Natural killer cell (primary cell): ENCODE results near the gene BAG5. TPM values are rescaled to one million over a fixed set of nuclear protein-coding genes. Genes with fewer than 3 reads are reported as not detected.

Experiments
- ATAC-seq, 3 donors: fragments of 150-1000 bp in 2 of 3; fragments of 200-7000 bp in 1 of 3; cut with Tn5 transposase; 1 replicate in 1 of 3; 2 replicates in 2 of 3; pipeline ENCODE4 v1.10.0; 2021; ENCODE audit warnings: mild to moderate bottlenecking in 2 of 3, moderate library complexity in 2 of 3
- DNase-seq, 2 donors: peaks; one replicate each; pipeline versions ENCODE4 v3.0.0 to v3.0.0-alpha.2; 2013 to 2021; ENCODE audit warnings: mixed read lengths in 1 of 2
- H3K27ac ChIP-seq: one replicate; pipeline ENCODE4 v1.5.1; 2013; ENCODE audit warnings: mild to moderate bottlenecking, low read length
- H3K27me3 ChIP-seq: one replicate; pipeline ENCODE4 v1.6.1; 2013; ENCODE audit warnings: low read length; ENCODE audit not compliant: control insufficient read depth, insufficient read depth
- H3K36me3 ChIP-seq: one replicate; pipeline ENCODE4 v1.6.1; 2013; ENCODE audit warnings: low read length; ENCODE audit not compliant: control insufficient read depth, insufficient read depth
- H3K4me1 ChIP-seq: one replicate; pipeline ENCODE4 v1.6.1; 2013; ENCODE audit warnings: low read length; ENCODE audit not compliant: control insufficient read depth, insufficient read depth
- H3K4me3 ChIP-seq: one replicate; pipeline ENCODE4 v1.5.1; 2013; ENCODE audit warnings: low read length
- H3K9me3 ChIP-seq: one replicate; pipeline ENCODE4 v1.6.1; 2013; ENCODE audit warnings: low read length; ENCODE audit not compliant: control insufficient read depth, insufficient read depth
- H3K27ac Mint-ChIP-seq, 2 donors: one replicate each; pipeline ENCODE4 v1.8.0; 2022; ENCODE audit warnings: mild to moderate bottlenecking in 2 of 2, mixed read lengths in 2 of 2, moderate library complexity in 1 of 2
- H3K27me3 Mint-ChIP-seq, 2 donors: one replicate each; pipeline ENCODE4 v1.8.0; 2022; ENCODE audit warnings: low read depth in 2 of 2, mixed read lengths in 2 of 2
- H3K36me3 Mint-ChIP-seq: one replicate; pipeline ENCODE4 v1.8.0; 2022; ENCODE audit warnings: mixed read lengths
- H3K4me1 Mint-ChIP-seq, 2 donors: one replicate each; pipeline ENCODE4 v1.8.0; 2022; ENCODE audit warnings: mixed read lengths in 2 of 2
- H3K4me3 Mint-ChIP-seq: one replicate; pipeline ENCODE4 v1.8.0; 2022; ENCODE audit warnings: mild to moderate bottlenecking, moderate library complexity, mixed read lengths
- H3K9me3 Mint-ChIP-seq, 2 donors: one replicate each; pipeline ENCODE4 v1.8.0; 2022; ENCODE audit warnings: mixed read lengths in 2 of 2
- whole genome bisulfite sequencing: methylation state at CpG from one replicate; pipeline ENCODE4 v1.1.7; 2013; ENCODE audit warnings: missing lambda C conversion rate; ENCODE audit not compliant: insufficient coverage; 5-methylcytosine and 5-hydroxymethylcytosine counted together
- intact Hi-C: fragments of 100-400 bp; cut with micrococcal nuclease; formaldehyde crosslinking; loops from one replicate; pipeline ENCODE4 v1.14.2; 2022
- total RNA-seq, 4 donors: library from RNA; stranded (reverse); fragments of 120-200 nt in 1 of 4; gene quantifications; one replicate each; pipeline versions ENCODE4 v1.2.3 to v1.2.4, GENCODE V29; 2013 to 2022
- TF ChIP-seq, protein P1 (sequence below): fragments of 200-600 bp; IDR thresholded peaks from one replicate; pipeline ENCODE4 v1.8.0; 2022; ENCODE audit warnings: antibody characterized with exemption

BAG5 gene
- total RNA-seq, 3 donors from 2014 or later (not counting 1 experiment from before 2014, with no cell fraction given) = 36.1 to 48.0 (median 47.0) TPM

DNA sequence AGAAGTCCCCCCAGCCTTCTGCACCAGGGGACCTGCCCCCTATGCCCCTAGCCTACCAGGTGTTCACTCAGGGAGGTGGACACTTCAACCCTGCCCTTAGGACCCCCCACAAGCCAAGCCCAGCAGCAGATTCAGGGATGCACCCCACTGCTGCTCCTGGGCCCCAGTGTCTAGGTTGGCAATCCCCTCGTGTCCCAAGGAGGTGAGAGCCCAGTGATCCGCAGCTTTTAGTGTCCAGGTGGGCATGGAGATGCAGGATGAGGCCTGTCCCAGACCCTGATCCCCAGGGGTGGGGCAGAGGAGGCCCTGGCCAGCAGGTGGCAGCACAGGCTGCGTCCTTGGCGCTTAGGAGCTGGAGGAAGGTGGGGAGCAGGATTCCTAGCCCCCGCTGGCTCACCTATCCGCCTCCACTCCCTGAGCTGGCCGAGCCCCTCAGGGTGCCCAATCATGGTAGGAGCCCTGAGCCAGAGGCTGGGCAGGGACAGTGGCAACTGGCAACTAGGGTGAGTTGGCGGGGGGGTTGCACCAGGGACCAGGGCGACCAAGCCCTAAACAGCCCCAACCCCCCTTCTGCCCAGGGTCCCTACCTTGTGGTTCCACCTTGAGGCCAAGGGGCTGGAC, 43.9 kb downstream of the BAG5 start:
- H3K36me3 ChIP-seq = no peaks in the 10 kb centered on the region
- Mint-ChIP-seq H3K36me3 (no peaks in the 10 kb centered on the region), H3K4me3 (peak overlapping the region; percentile 62), H3K27ac (no peak overlapping the region), H3K9me3 (no peaks in the 10 kb centered on the region), H3K27me3 (peaks cover 0 to 6% of the 10 kb centered on the region in 2 donors), H3K4me1 (peaks cover 0 to 14% of the 10 kb centered on the region in 2 donors)
- TF ChIP-seq, protein P1, sequence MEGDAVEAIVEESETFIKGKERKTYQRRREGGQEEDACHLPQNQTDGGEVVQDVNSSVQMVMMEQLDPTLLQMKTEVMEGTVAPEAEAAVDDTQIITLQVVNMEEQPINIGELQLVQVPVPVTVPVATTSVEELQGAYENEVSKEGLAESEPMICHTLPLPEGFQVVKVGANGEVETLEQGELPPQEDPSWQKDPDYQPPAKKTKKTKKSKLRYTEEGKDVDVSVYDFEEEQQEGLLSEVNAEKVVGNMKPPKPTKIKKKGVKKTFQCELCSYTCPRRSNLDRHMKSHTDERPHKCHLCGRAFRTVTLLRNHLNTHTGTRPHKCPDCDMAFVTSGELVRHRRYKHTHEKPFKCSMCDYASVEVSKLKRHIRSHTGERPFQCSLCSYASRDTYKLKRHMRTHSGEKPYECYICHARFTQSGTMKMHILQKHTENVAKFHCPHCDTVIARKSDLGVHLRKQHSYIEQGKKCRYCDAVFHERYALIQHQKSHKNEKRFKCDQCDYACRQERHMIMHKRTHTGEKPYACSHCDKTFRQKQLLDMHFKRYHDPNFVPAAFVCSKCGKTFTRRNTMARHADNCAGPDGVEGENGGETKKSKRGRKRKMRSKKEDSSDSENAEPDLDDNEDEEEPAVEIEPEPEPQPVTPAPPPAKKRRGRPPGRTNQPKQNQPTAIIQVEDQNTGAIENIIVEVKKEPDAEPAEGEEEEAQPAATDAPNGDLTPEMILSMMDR = peak; percentile 77
- H3K9me3 ChIP-seq = no peaks in the 10 kb centered on the region
- DNase-seq (peak; percentile 49 to 78), ATAC-seq (peak in 2 of 3 donors; percentile 30 to 37)
- 53% methylated on average over 9 of the region's 9 CpGs for WGBS
- H3K27ac ChIP-seq = no peak overlapping the region
- H3K27me3 ChIP-seq = peaks cover 5% of the 10 kb centered on the region
- intact Hi-C loops = loop anchor here (1.0 kb wide), 1 partner anchor 28 kb away; no protein-coding TSS in a partner anchor
- no peak overlapping the region for H3K4me3 ChIP-seq
- peaks cover 19% of the 10 kb centered on the region for H3K4me1 ChIP-seq

DNA sequence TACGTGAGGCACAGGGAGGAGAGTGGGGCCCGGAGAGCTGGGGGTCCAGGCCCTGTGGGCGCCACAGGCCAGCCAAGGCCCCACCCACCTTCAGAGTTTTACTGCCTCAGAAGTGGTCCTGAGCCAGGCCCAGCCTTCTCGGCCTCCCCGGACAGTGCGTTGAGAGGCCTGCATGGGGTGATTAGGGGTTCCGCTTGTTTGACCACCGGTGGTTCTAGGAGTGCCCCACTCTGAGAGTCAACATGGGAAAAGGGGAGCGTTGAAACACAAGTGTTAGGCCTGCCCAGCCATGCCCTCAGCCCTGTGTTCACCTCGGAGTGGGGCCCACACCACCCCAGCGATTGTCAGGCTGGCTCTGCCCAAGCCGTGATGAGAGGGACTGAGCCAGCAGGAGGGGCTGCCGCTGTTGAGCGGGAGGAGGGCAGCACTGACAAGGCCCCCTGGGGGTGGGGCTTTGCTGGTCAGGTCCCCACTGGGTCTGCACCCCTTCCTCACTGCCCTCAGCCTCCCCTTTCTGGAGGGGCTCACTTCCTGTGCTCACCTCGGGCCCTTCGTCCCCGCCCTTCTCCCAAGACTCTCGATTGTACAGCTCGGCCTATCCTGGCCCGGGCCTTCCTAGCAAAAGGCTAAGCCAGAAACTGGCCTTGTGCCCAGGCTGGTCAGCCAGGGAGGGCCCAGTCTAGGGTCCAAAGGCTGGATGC, 44.6 kb downstream of the BAG5 start:
- peaks cover 5% of the 10 kb centered on the region for H3K27me3 ChIP-seq
- no peaks in the 10 kb centered on the region for H3K36me3 Mint-ChIP-seq
- no peak for ATAC-seq
- WGBS = 70% methylated on average over 20 of the region's 20 CpGs
- no peak overlapping the region for H3K27ac ChIP-seq
- H3K27me3 Mint-ChIP-seq = peaks cover 0 to 6% of the 10 kb centered on the region in 2 donors
- TF ChIP-seq, protein P1 = no peak
- peaks cover 0 to 14% of the 10 kb centered on the region in 2 donors for H3K4me1 Mint-ChIP-seq
- H3K27ac Mint-ChIP-seq = no peak overlapping the region
- H3K4me1 ChIP-seq = peaks cover 18% of the 10 kb centered on the region
- no peaks in the 10 kb centered on the region for H3K36me3 ChIP-seq
- no peaks in the 10 kb centered on the region for H3K9me3 ChIP-seq
- H3K4me3 Mint-ChIP-seq = no peak overlapping the region
- no peak overlapping the region for H3K4me3 ChIP-seq
- intact Hi-C loops = no loop called here
- DNase-seq = no peak
- no peaks in the 10 kb centered on the region for H3K9me3 Mint-ChIP-seq

DNA sequence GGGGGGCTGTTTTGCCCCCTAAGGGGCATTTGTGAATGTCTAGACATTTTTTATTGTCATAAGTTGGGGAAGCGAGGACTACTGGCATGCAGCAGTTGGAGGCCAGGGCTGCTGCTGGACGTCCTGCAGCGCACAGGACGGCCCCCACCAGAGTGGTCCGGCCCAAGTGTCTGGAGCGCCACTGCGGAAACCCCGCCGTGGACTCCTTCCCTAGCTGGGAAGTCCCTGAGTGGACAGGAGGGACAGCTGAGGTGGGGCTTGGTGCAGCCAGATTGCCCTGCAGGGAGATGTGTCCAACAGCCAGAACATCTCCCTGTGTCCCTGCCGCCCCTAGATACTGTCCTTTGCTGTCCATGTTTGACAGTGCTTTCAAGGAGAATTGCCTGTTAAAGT, 45.3 kb downstream of the BAG5 start:
- Mint-ChIP-seq H3K9me3 (no peaks in the 10 kb centered on the region), H3K36me3 (no peaks in the 10 kb centered on the region), H3K4me1 (peaks cover 0 to 14% of the 10 kb centered on the region in 2 donors), H3K4me3 (no peak overlapping the region), H3K27ac (no peak overlapping the region), H3K27me3 (peaks cover 0 to 6% of the 10 kb centered on the region in 2 donors)
- 91% methylated on average over 10 of the region's 10 CpGs for WGBS
- Histone ChIP-seq H3K36me3 (no peaks in the 10 kb centered on the region), H3K9me3 (no peaks in the 10 kb centered on the region), H3K4me1 (peaks cover 14% of the 10 kb centered on the region), H3K27me3 (peaks cover 5% of the 10 kb centered on the region), H3K4me3 (no peak overlapping the region), H3K27ac (no peak overlapping the region)
- TF ChIP-seq, protein P1 = no peak
- ATAC-seq (no peak), DNase-seq (no peak)
- intact Hi-C loops = no loop called here
